ENCODE measurements around the gene SERP2. TPM values are rescaled to one million over a fixed set of nuclear protein-coding genes. Genes with fewer than 3 reads are reported as not detected.

Gene SERP2
- total and polyA plus RNA-seq, 2 donors (not counting 1 experiment from before 2014, with no cell fraction given): 10.6 to 15.5 TPM

DNA sequence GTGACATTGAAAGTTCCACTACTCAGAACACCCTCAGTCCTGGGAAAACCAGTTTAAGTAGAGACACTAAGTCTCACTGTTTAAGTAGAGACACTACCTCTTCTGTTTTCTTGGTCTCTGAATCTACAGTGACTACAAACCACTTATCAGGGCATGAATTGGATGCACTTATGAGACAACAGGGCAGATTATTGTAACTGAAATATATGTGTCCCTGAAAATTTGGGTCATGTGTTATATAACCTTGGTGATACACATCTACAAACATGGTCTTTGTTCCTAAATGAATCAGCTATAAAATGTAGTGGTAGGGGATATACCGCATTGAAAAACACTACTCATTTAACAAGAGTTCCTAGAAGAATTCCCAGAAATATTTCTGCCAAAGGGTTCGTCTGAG lies 55.7 kb downstream of the SERP2 start:
- H3K9ac ChIP-seq (ENCODE audit: insufficient read depth, low read length): no peak overlapping the region
- H3K9me3 ChIP-seq (ENCODE audit: control insufficient read depth, insufficient read depth, low read depth, low read length): no peaks in the 10 kb centered on the region
- no peak for DNase-seq (ENCODE audit: low read depth in 2 of 2)
- H3K79me2 ChIP-seq (ENCODE audit: control insufficient read depth, insufficient read depth, low read length): no peaks in the 10 kb centered on the region
- peaks cover 2% of the 10 kb centered on the region for H3K36me3 ChIP-seq (ENCODE audit: control insufficient read depth, insufficient read depth, low read length)
- no peak overlapping the region for H2AFZ ChIP-seq (ENCODE audit: low read length)
- no peaks in the 10 kb centered on the region for H4K20me1 ChIP-seq (ENCODE audit: control insufficient read depth, extremely low read depth, insufficient read depth, low read length)
- no peak overlapping the region for H3K27ac ChIP-seq (ENCODE audit: insufficient read depth, low read length)
- no peak overlapping the region for H3K4me3 ChIP-seq (replicated peaks in 1 of 4; ENCODE audit: control extremely low read depth in 1 of 4, insufficient read depth in 1 of 4, low read depth in 3 of 4, low read length in 4 of 4)
- TF ChIP-seq, protein P1, sequence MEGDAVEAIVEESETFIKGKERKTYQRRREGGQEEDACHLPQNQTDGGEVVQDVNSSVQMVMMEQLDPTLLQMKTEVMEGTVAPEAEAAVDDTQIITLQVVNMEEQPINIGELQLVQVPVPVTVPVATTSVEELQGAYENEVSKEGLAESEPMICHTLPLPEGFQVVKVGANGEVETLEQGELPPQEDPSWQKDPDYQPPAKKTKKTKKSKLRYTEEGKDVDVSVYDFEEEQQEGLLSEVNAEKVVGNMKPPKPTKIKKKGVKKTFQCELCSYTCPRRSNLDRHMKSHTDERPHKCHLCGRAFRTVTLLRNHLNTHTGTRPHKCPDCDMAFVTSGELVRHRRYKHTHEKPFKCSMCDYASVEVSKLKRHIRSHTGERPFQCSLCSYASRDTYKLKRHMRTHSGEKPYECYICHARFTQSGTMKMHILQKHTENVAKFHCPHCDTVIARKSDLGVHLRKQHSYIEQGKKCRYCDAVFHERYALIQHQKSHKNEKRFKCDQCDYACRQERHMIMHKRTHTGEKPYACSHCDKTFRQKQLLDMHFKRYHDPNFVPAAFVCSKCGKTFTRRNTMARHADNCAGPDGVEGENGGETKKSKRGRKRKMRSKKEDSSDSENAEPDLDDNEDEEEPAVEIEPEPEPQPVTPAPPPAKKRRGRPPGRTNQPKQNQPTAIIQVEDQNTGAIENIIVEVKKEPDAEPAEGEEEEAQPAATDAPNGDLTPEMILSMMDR (conservative IDR thresholded peaks at IDR 0.05 in 1 of 2, IDR thresholded peaks at IDR 0.05 in 1 of 2; ENCODE audit: low read depth in 1 of 2, low read length in 2 of 2): no peak
- TF ChIP-seq EZH2 (IDR thresholded peaks at IDR 0.05; ENCODE audit: low read length, missing control alignments): no peak
- no peak overlapping the region for H3K4me2 ChIP-seq (ENCODE audit: extremely low read depth, insufficient read depth, low read length)
- no peaks in the 10 kb centered on the region for H3K27me3 ChIP-seq (ENCODE audit: control insufficient read depth, insufficient read depth, low read length)
- no peaks in the 10 kb centered on the region for H3K4me1 ChIP-seq (ENCODE audit: control insufficient read depth, extremely low read depth, insufficient read depth, low read length)

DNA sequence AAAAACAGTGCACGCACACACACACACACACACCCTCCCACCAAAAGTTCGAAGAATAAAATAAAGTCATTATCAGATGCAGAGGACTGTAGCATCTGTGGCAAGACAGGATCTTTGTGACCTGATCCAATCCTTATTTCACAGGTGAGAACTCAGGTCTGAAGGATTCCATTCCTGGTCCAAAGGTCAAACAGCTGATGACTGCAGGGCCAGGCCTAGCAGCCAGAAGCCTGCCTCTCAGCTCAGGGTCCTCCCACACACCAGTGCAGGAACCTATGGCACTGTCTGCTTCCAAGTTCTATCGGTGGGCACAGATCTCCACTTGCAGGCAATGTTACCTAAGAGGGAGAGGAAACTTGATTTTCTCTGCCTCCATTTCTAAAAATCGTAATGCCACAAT lies 57.5 kb downstream of the SERP2 start:
- Histone ChIP-seq H3K27ac (ENCODE audit: insufficient read depth, low read length) (no peak overlapping the region), H3K4me2 (ENCODE audit: extremely low read depth, insufficient read depth, low read length) (no peak overlapping the region), H3K4me3 (replicated peaks in 1 of 4; ENCODE audit: control extremely low read depth in 1 of 4, insufficient read depth in 1 of 4, low read depth in 3 of 4, low read length in 4 of 4) (no peak overlapping the region), H3K9ac (ENCODE audit: insufficient read depth, low read length) (no peak overlapping the region), H3K79me2 (ENCODE audit: control insufficient read depth, insufficient read depth, low read length) (peaks cover 7% of the 10 kb centered on the region), H4K20me1 (ENCODE audit: control insufficient read depth, extremely low read depth, insufficient read depth, low read length) (no peaks in the 10 kb centered on the region), H2AFZ (ENCODE audit: low read length) (no peak overlapping the region), H3K4me1 (ENCODE audit: control insufficient read depth, extremely low read depth, insufficient read depth, low read length) (no peaks in the 10 kb centered on the region), H3K27me3 (ENCODE audit: control insufficient read depth, insufficient read depth, low read length) (no peaks in the 10 kb centered on the region), H3K9me3 (ENCODE audit: control insufficient read depth, insufficient read depth, low read depth, low read length) (no peaks in the 10 kb centered on the region), H3K36me3 (ENCODE audit: control insufficient read depth, insufficient read depth, low read length) (peaks cover 2% of the 10 kb centered on the region)
- TF ChIP-seq, protein P1 (conservative IDR thresholded peaks at IDR 0.05 in 1 of 2, IDR thresholded peaks at IDR 0.05 in 1 of 2; ENCODE audit: low read depth in 1 of 2, low read length in 2 of 2): no peak
- TF ChIP-seq EZH2 (IDR thresholded peaks at IDR 0.05; ENCODE audit: low read length, missing control alignments): no peak
- DNase-seq (ENCODE audit: low read depth in 2 of 2): no peak

DNA sequence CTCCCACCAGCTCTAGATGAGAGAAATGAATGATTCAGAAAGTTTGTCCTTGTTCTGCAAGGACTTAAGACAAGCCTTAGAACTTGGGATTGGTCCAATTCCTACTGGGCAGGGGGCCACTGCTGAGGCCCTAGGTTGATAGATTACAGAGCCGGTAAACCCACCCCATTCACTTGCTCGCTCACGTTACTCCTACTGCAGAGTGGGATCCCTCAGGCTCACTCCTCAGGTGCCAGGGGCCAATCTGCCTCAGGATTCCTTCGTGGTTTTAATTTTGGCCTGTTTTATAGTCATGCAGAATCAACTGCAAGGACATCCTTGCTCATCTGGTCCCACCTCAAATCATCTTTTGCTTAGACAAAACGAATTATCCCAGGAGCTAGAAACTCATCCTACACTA lies 59.0 kb downstream of the SERP2 start:
- Histone ChIP-seq H3K4me3 (replicated peaks in 1 of 4; ENCODE audit: control extremely low read depth in 1 of 4, insufficient read depth in 1 of 4, low read depth in 3 of 4, low read length in 4 of 4) (no peak overlapping the region), H3K79me2 (ENCODE audit: control insufficient read depth, insufficient read depth, low read length) (peaks cover 12% of the 10 kb centered on the region), H3K27ac (ENCODE audit: insufficient read depth, low read length) (no peak overlapping the region), H3K36me3 (ENCODE audit: control insufficient read depth, insufficient read depth, low read length) (peaks cover 2% of the 10 kb centered on the region), H3K4me2 (ENCODE audit: extremely low read depth, insufficient read depth, low read length) (no peak overlapping the region), H3K4me1 (ENCODE audit: control insufficient read depth, extremely low read depth, insufficient read depth, low read length) (peaks cover 2% of the 10 kb centered on the region), H3K27me3 (ENCODE audit: control insufficient read depth, insufficient read depth, low read length) (no peaks in the 10 kb centered on the region), H4K20me1 (ENCODE audit: control insufficient read depth, extremely low read depth, insufficient read depth, low read length) (no peaks in the 10 kb centered on the region), H2AFZ (ENCODE audit: low read length) (no peak overlapping the region), H3K9ac (ENCODE audit: insufficient read depth, low read length) (no peak overlapping the region), H3K9me3 (ENCODE audit: control insufficient read depth, insufficient read depth, low read depth, low read length) (no peaks in the 10 kb centered on the region)
- peak in 1 of 2 donors; percentile 20 for DNase-seq (ENCODE audit: low read depth in 2 of 2)
- TF ChIP-seq, protein P1 (conservative IDR thresholded peaks at IDR 0.05 in 1 of 2, IDR thresholded peaks at IDR 0.05 in 1 of 2; ENCODE audit: low read depth in 1 of 2, low read length in 2 of 2): no peak
- no peak for TF ChIP-seq EZH2 (IDR thresholded peaks at IDR 0.05; ENCODE audit: low read length, missing control alignments)

Measured in fibroblast of lung (primary cell).